ENCODE results near the gene GALNT17. TPM values are rescaled to one million over a fixed set of nuclear protein-coding genes. Genes with fewer than 3 reads are reported as not detected.

The GALNT17 gene
- total and polyA plus RNA-seq, 2 experiments from 2014 or later = 11.1 to 65.6 TPM

GRCh38 chr7:71286924-71287323, 155.0 kb downstream of the GALNT17 start:
- ATAC-seq (no peak), DNase-seq (ENCODE audit: low spot score) (no peak)
- Histone ChIP-seq H2AFZ (no peak overlapping the region), H3K27ac (ENCODE audit: low read depth) (0 out of 2 replicates have a peak overlapping the region, but pooled peaks have one; percentile 39), H3K4me1 (ENCODE audit: insufficient read depth) (peaks cover 30% of the 10 kb centered on the region), H3K36me3 (ENCODE audit: insufficient read depth) (no peaks in the 10 kb centered on the region), H3K4me2 (no peak overlapping the region), H4K20me1 (replicated peaks; ENCODE audit: insufficient read depth) (no peaks in the 10 kb centered on the region), H3K9me2 (ENCODE audit: insufficient read depth) (no peaks in the 10 kb centered on the region), H3K27me3 (ENCODE audit: insufficient read depth) (no peaks in the 10 kb centered on the region), H3K4me3 (no peak overlapping the region), H3K79me2 (replicated peaks; ENCODE audit: insufficient read depth) (peaks cover 75% of the 10 kb centered on the region), H3F3A (replicated peaks; ENCODE audit: low read depth) (no peaks in the 10 kb centered on the region)
- peaks cover 18% of the 10 kb centered on the region for H3K36me3 Mint-ChIP-seq (ENCODE audit: low read depth)
- no peak overlapping the region for H3K4me3 Mint-ChIP-seq
- H3K9me3 Mint-ChIP-seq = peaks cover 7% of the 10 kb centered on the region; the same call in 2 of the 3 replicates
- H3K4me1 Mint-ChIP-seq = peaks cover 45% of the 10 kb centered on the region
- no peak for TF ChIP-seq EZH2phosphoT487 (IDR thresholded peaks at IDR 0.05; ENCODE audit: unreplicated experiment)
- TF ChIP-seq ZNF331 (CRISPR knock-in tag; IDR thresholded peaks at IDR 0.05; ENCODE audit: low read depth) = no peak
- TF ChIP-seq EZH2 (IDR thresholded peaks at IDR 0.05; ENCODE audit: low read depth, unreplicated experiment) = no peak
- TF ChIP-seq NANOG (IDR thresholded peaks at IDR 0.05; ENCODE audit: borderline replicate concordance) = no peak
- no peak for TF ChIP-seq STAT1 (IDR thresholded peaks at IDR 0.05; ENCODE audit: unreplicated experiment)
- TF ChIP-seq ZNF462 (CRISPR knock-in tag; IDR thresholded peaks at IDR 0.05) = no peak
- TF ChIP-seq REST (IDR thresholded peaks at IDR 0.05; ENCODE audit: unreplicated experiment) = no peak
- no peak for TF ChIP-seq CTCF (conservative IDR thresholded peaks at IDR 0.05; ENCODE audit: low read depth in 2 of 2)
- no peak for TF ChIP-seq CREB1 (CRISPR knock-in tag; IDR thresholded peaks at IDR 0.05; ENCODE audit: low read depth)
- TF ChIP-seq ZNF114 (CRISPR knock-in tag; IDR thresholded peaks at IDR 0.05) = no peak
- TF ChIP-seq POLR2AphosphoS5 (IDR thresholded peaks at IDR 0.05; ENCODE audit: low read depth) = no peak
- TF ChIP-seq JUNB (IDR thresholded peaks at IDR 0.05; ENCODE audit: unreplicated experiment) = no peak
- TF ChIP-seq ETS1 (IDR thresholded peaks at IDR 0.05) = no peak
- peak overlapping the region; percentile 59 for H3K27ac Mint-ChIP-seq
- no peaks in the 10 kb centered on the region for H3K27me3 Mint-ChIP-seq (ENCODE audit: insufficient read depth, low read depth, poor library complexity)

All from GM23338 (cell line).